Measurements from ENCODE around the gene ATP2C2.

The ATP2C2 gene

GRCh38 chr16:84351630-84352029 lies 16.7 kb upstream of the ATP2C2 start:
- Histone ChIP-seq H3K27me3 (ENCODE audit: insufficient read depth, low read length, poor library complexity) (no peaks in the 10 kb centered on the region), H4K20me1 (ENCODE audit: insufficient read depth, low read length) (no peaks in the 10 kb centered on the region), H3K4me1 (ENCODE audit: insufficient read depth, low read length) (no peaks in the 10 kb centered on the region), H2AFZ (ENCODE audit: low read depth, low read length) (no peak overlapping the region), H3K36me3 (ENCODE audit: insufficient read depth, low read length) (no peaks in the 10 kb centered on the region), H3K9me3 (ENCODE audit: insufficient read depth, low read length, severe bottlenecking) (no peaks in the 10 kb centered on the region), H3K4me3 (ENCODE audit: low read depth in 1 of 2, low read length in 2 of 2) (no peak overlapping the region), H3K27ac (ENCODE audit: low read length) (no peak overlapping the region), H3K9ac (ENCODE audit: low read depth, low read length) (no peak overlapping the region), H3K79me2 (ENCODE audit: insufficient read depth, low read length) (no peaks in the 10 kb centered on the region), H3K4me2 (ENCODE audit: insufficient read depth, low read length) (no peak overlapping the region)
- no peak for TF ChIP-seq EZH2 (IDR thresholded peaks at IDR 0.05; ENCODE audit: borderline replicate concordance, low read depth, low read length, severe bottlenecking)
- no peak for TF ChIP-seq CTCF (IDR thresholded peaks at IDR 0.05; ENCODE audit: borderline replicate concordance, extremely low read depth, low read length, poor library complexity, severe bottlenecking)
- no peak for ATAC-seq (ENCODE audit: insufficient read depth, low read depth)
- DNase-seq = no peak

- Histone ChIP-seq H3K9ac (ENCODE audit: low read depth, low read length) (no peak overlapping the region), H3K27ac (ENCODE audit: low read length) (no peak overlapping the region), H2AFZ (ENCODE audit: low read depth, low read length) (no peak overlapping the region), H3K27me3 (ENCODE audit: insufficient read depth, low read length, poor library complexity) (no peaks in the 10 kb centered on the region), H4K20me1 (ENCODE audit: insufficient read depth, low read length) (no peaks in the 10 kb centered on the region), H3K36me3 (ENCODE audit: insufficient read depth, low read length) (no peaks in the 10 kb centered on the region), H3K4me2 (ENCODE audit: insufficient read depth, low read length) (no peak overlapping the region), H3K9me3 (ENCODE audit: insufficient read depth, low read length, severe bottlenecking) (no peaks in the 10 kb centered on the region), H3K4me3 (ENCODE audit: low read depth in 1 of 2, low read length in 2 of 2) (no peak overlapping the region), H3K79me2 (ENCODE audit: insufficient read depth, low read length) (no peaks in the 10 kb centered on the region), H3K4me1 (ENCODE audit: insufficient read depth, low read length) (no peaks in the 10 kb centered on the region)
- TF ChIP-seq CTCF (IDR thresholded peaks at IDR 0.05; ENCODE audit: borderline replicate concordance, extremely low read depth, low read length, poor library complexity, severe bottlenecking) = no peak
- TF ChIP-seq EZH2 (IDR thresholded peaks at IDR 0.05; ENCODE audit: borderline replicate concordance, low read depth, low read length, severe bottlenecking) = no peak
- no peak for DNase-seq
- ATAC-seq (ENCODE audit: insufficient read depth, low read depth) = no peak
Measured at GRCh38 chr16:84354306-84354705, 14.0 kb upstream of the ATP2C2 start.

GRCh38 chr16:84355149-84355548 lies 13.2 kb upstream of the ATP2C2 start:
- H3K27ac ChIP-seq (ENCODE audit: low read length) = no peak overlapping the region
- TF ChIP-seq EZH2 (IDR thresholded peaks at IDR 0.05; ENCODE audit: borderline replicate concordance, low read depth, low read length, severe bottlenecking) (no peak), CTCF (IDR thresholded peaks at IDR 0.05; ENCODE audit: borderline replicate concordance, extremely low read depth, low read length, poor library complexity, severe bottlenecking) (no peak)
- peaks cover 6% of the 10 kb centered on the region for H3K4me1 ChIP-seq (ENCODE audit: insufficient read depth, low read length)
- no peak for DNase-seq
- H3K79me2 ChIP-seq (ENCODE audit: insufficient read depth, low read length) = no peaks in the 10 kb centered on the region
- H3K4me3 ChIP-seq (ENCODE audit: low read depth in 1 of 2, low read length in 2 of 2) = no peak overlapping the region
- no peaks in the 10 kb centered on the region for H3K9me3 ChIP-seq (ENCODE audit: insufficient read depth, low read length, severe bottlenecking)
- H3K36me3 ChIP-seq (ENCODE audit: insufficient read depth, low read length) = no peaks in the 10 kb centered on the region
- H3K9ac ChIP-seq (ENCODE audit: low read depth, low read length) = no peak overlapping the region
- H4K20me1 ChIP-seq (ENCODE audit: insufficient read depth, low read length) = no peaks in the 10 kb centered on the region
- H2AFZ ChIP-seq (ENCODE audit: low read depth, low read length) = no peak overlapping the region
- H3K4me2 ChIP-seq (ENCODE audit: insufficient read depth, low read length) = no peak overlapping the region
- ATAC-seq (ENCODE audit: insufficient read depth, low read depth) = no peak
- no peaks in the 10 kb centered on the region for H3K27me3 ChIP-seq (ENCODE audit: insufficient read depth, low read length, poor library complexity)

- no peak for DNase-seq
- Histone ChIP-seq H4K20me1 (ENCODE audit: insufficient read depth, low read length) (no peaks in the 10 kb centered on the region), H3K27me3 (ENCODE audit: insufficient read depth, low read length, poor library complexity) (no peaks in the 10 kb centered on the region), H3K4me2 (ENCODE audit: insufficient read depth, low read length) (no peak overlapping the region), H3K9ac (ENCODE audit: low read depth, low read length) (no peak overlapping the region), H3K27ac (ENCODE audit: low read length) (no peak overlapping the region), H3K4me3 (ENCODE audit: low read depth in 1 of 2, low read length in 2 of 2) (no peak overlapping the region), H3K4me1 (ENCODE audit: insufficient read depth, low read length) (peaks cover 9% of the 10 kb centered on the region), H2AFZ (ENCODE audit: low read depth, low read length) (no peak overlapping the region), H3K36me3 (ENCODE audit: insufficient read depth, low read length) (no peaks in the 10 kb centered on the region), H3K79me2 (ENCODE audit: insufficient read depth, low read length) (no peaks in the 10 kb centered on the region), H3K9me3 (ENCODE audit: insufficient read depth, low read length, severe bottlenecking) (no peaks in the 10 kb centered on the region)
- no peak for TF ChIP-seq EZH2 (IDR thresholded peaks at IDR 0.05; ENCODE audit: borderline replicate concordance, low read depth, low read length, severe bottlenecking)
- ATAC-seq (ENCODE audit: insufficient read depth, low read depth) = no peak
Measured at GRCh38 chr16:84356176-84356575, 12.2 kb upstream of the ATP2C2 start.
